Gastroesophageal sphincter (tissue), 3 donors: ENCODE data around the gene ADGB.

Experiments
- EP300 ChIP-seq: sonication (generic); formaldehyde crosslinking; IDR thresholded peaks from one replicate; pipeline ENCODE4 v1.6.1; 2017; ENCODE audit warnings: antibody characterized with exemption, mild to moderate bottlenecking
- POLR2A ChIP-seq, 2 donors: fragments of 450-650 bp; IDR thresholded peaks; one replicate each; pipeline ENCODE4 v1.6.1; 2017; ENCODE audit warnings: antibody characterized with exemption in 2 of 2, mild to moderate bottlenecking in 2 of 2, moderate library complexity in 1 of 2
- POLR2AphosphoS5 ChIP-seq: sonication (generic); formaldehyde crosslinking; IDR thresholded peaks from one replicate; pipeline ENCODE4 v1.6.1; 2017; ENCODE audit warnings: antibody characterized with exemption
- TF ChIP-seq, protein P1 (sequence below), 4 experiments: fragments of 200-600 bp in 2 of 4; fragments of 450-650 bp in 2 of 4; sonication (generic) in 1 of 4; IDR thresholded peaks; one replicate each; pipeline ENCODE4 v1.5.1; 2017 to 2019; ENCODE audit warnings: antibody characterized with exemption in 4 of 4, mild to moderate bottlenecking in 2 of 4, moderate library complexity in 2 of 4

- TF ChIP-seq, protein P1, sequence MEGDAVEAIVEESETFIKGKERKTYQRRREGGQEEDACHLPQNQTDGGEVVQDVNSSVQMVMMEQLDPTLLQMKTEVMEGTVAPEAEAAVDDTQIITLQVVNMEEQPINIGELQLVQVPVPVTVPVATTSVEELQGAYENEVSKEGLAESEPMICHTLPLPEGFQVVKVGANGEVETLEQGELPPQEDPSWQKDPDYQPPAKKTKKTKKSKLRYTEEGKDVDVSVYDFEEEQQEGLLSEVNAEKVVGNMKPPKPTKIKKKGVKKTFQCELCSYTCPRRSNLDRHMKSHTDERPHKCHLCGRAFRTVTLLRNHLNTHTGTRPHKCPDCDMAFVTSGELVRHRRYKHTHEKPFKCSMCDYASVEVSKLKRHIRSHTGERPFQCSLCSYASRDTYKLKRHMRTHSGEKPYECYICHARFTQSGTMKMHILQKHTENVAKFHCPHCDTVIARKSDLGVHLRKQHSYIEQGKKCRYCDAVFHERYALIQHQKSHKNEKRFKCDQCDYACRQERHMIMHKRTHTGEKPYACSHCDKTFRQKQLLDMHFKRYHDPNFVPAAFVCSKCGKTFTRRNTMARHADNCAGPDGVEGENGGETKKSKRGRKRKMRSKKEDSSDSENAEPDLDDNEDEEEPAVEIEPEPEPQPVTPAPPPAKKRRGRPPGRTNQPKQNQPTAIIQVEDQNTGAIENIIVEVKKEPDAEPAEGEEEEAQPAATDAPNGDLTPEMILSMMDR (IDR thresholded peaks at IDR 0.05): no peak
- no peak for TF ChIP-seq POLR2A (IDR thresholded peaks at IDR 0.05)
- TF ChIP-seq POLR2AphosphoS5: no peak
- TF ChIP-seq EP300: no peak
Measured at GRCh38 chr6:146701632-146702031, 102.9 kb downstream of the ADGB start.
